Heart left ventricle (tissue), 16 donors: Measurements from ENCODE around the gene NSDHL. TPM values are rescaled to one million over a fixed set of nuclear protein-coding genes. Genes with fewer than 3 reads are reported as not detected.

Source experiments
- ATAC-seq, 4 donors: fragments of 200-7000 bp; cut with Tn5 transposase; one replicate each; pipeline ENCODE4 v1.9.1; 2020 to 2022; ENCODE audit warnings: moderate library complexity in 4 of 4, mild to moderate bottlenecking in 3 of 4, moderate number of reproducible peaks in 1 of 4
- DNase-seq, 5 donors: peaks; one replicate each; pipeline ENCODE4 v3.0.0-alpha.2; 2020
- H3K27ac ChIP-seq, 12 donors: fragments of 200-600 bp; sonication (generic) in 4 of 12; one replicate each; pipeline versions ENCODE4 v1.5.0 to v1.8.0; 2016 to 2022; ENCODE audit warnings: mild to moderate bottlenecking in 2 of 12
- H3K27me3 ChIP-seq, 9 donors: fragments of 200-600 bp; sonication (generic) in 2 of 9; one replicate each; pipeline versions ENCODE4 v1.5.1 to v1.8.0; 2016 to 2022; ENCODE audit warnings: mild to moderate bottlenecking in 3 of 9
- H3K36me3 ChIP-seq, 9 donors: fragments of 200-600 bp; sonication (generic) in 2 of 9; one replicate each; pipeline versions ENCODE4 v1.5.0 to v1.8.0; 2018 to 2022; ENCODE audit warnings: mild to moderate bottlenecking in 2 of 9
- H3K4me1 ChIP-seq, 12 donors: fragments of 200-600 bp; sonication (generic) in 4 of 12; one replicate each; pipeline versions ENCODE4 v1.5.0 to v1.8.0; 2016 to 2022; ENCODE audit warnings: mild to moderate bottlenecking in 3 of 12
- H3K4me3 ChIP-seq, 12 donors: fragments of 200-600 bp; sonication (generic) in 4 of 12; one replicate each; pipeline versions ENCODE4 v1.5.0 to v1.8.0; 2017 to 2022; ENCODE audit warnings: mild to moderate bottlenecking in 9 of 12, moderate library complexity in 4 of 12
- H3K9me3 ChIP-seq, 12 donors: fragments of 200-600 bp; sonication (generic) in 4 of 12; one replicate each; pipeline versions ENCODE4 v1.5.0 to v1.8.0; 2016 to 2022; ENCODE audit warnings: mild to moderate bottlenecking in 1 of 12
- POLR2A ChIP-seq, 2 donors: fragments of 450-650 bp; IDR thresholded peaks; one replicate each; pipeline ENCODE4 v1.6.1; 2017; ENCODE audit warnings: antibody characterized with exemption in 2 of 2, mild to moderate bottlenecking in 2 of 2, moderate library complexity in 2 of 2
- WGBS, 4 donors: extraction: QIAGEN DNeasy Blood & Tissue Kit in 2 of 4; methylation state at CpG; one replicate each; pipeline versions ENCODE4 v1.1.5 to v1.1.7; 2013 to 2018; 5-methylcytosine and 5-hydroxymethylcytosine counted together
- intact Hi-C, 10 donors: fragments of 100-400 bp; cut with DNase I; formaldehyde crosslinking; loops; one replicate each; pipeline versions ENCODE4 v1.11.1 to v1.14.2; 2022
- polyA plus RNA-seq, 2 donors: library from polyadenylated mRNA; stranded (reverse); fragments of 200-250 nt; gene quantifications; one replicate each; pipeline ENCODE4 v1.2.3, GENCODE V29; 2013
- total RNA-seq, 9 donors: library from RNA; depleted of rRNA in 2 of 9; stranded (reverse); fragments of >200 nt in 2 of 9; fragmentation: NEBNext Ultra II Directional in 3 of 9; extraction: Animal tissue kit (Norgen Biotek cat#: 25700) in 3 of 9; gene quantifications; one replicate each; pipeline versions ENCODE4 v1.1.0 to v1.2.4, GENCODE V29; 2016 to 2023
- TF ChIP-seq, protein P1 (sequence below), 12 donors: fragments of 200-600 bp; sonication (generic) in 4 of 12; IDR thresholded peaks; one replicate each; pipeline versions ENCODE4 v1.5.0 to v1.8.0; 2018 to 2022; ENCODE audit warnings: antibody characterized with exemption in 12 of 12, mild to moderate bottlenecking in 5 of 12
- donor health status: ischemic (EF 13 %, LVEDD 7.1; RV severe dilation, severe dysfunction).
- donor health status: healthy with polysubstance abuse.
- donor health status: DM: no; HTN: yes; CAD: no.
- donor health status: DM: no; HTN: no; CAD: no.
- donor health status: ischemic (EF 25% LVEDD 6.9; RV normal size, moderate dysfunction).
- donor health status: ischemic (EF 25% LVEDD 5.7; RV mildly dilated, moderate dysfunction).
- donor health status: healthy.
- donor health status: DM: yes; HTN: yes; CAD: no.
- donor health status: ischemic (EF 35%, LVEDD 5.7; RV mildly dilated, moderate dysfunction).
- donor health status: nonischemic (EF 11% LVEDD 7.7; RV severe dilation, severe dysfunction).
- donor health status: DM: yes; HTN: yes; CAD: no.
- donor health status: PGD.
- donor health status: ischemic (EF 29% LVEDD 5.4; RV normal size, mild dysfunction).
- donor health status: nonischemic (EF 23%, LVEDD 6.1; RV moderate dilation, normal function).

NSDHL gene
- total and polyA plus RNA-seq, 11 donors: 10.8 to 44.6 (median 18.0) TPM

DNA sequence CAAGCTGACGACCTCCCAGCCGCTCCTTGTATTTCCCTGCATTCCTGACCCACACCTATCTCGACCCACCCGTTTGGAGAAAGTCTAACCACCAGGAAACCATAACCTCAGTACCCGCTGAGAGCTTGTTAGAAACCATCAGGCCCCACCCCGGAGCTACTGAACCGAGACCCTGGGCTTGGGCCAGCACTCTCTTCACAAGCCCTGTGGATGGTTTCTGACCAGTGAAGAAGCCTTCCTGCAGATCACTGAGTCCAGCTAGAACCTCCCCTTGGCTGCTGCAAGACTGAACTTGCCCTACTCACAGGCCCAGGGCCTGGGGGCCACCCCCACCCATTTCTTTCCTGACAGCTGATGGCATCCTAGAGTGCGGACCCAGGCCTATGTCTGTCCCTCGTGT is 40.4 kb downstream of the NSDHL start:
- WGBS, 4 donors: 74 to 90% (median 83%) methylated on average over 8 to 9 of the region's 9 CpGs
- ATAC-seq (peak in 1 of 4 donors; percentile 18), DNase-seq (no peak)
- Histone ChIP-seq H3K9me3 (no peaks in the 10 kb centered on the region), H3K27me3 (no peaks in the 10 kb centered on the region), H3K4me3 (no peak overlapping the region), H3K27ac (no peak overlapping the region), H3K36me3 (peaks cover 0 to 36% (median 19%) of the 10 kb centered on the region in 9 donors), H3K4me1 (no peaks in the 10 kb centered on the region)
- intact Hi-C loops: no loop called here
- TF ChIP-seq POLR2A (IDR thresholded peaks at IDR 0.05): no peak
- TF ChIP-seq, protein P1, sequence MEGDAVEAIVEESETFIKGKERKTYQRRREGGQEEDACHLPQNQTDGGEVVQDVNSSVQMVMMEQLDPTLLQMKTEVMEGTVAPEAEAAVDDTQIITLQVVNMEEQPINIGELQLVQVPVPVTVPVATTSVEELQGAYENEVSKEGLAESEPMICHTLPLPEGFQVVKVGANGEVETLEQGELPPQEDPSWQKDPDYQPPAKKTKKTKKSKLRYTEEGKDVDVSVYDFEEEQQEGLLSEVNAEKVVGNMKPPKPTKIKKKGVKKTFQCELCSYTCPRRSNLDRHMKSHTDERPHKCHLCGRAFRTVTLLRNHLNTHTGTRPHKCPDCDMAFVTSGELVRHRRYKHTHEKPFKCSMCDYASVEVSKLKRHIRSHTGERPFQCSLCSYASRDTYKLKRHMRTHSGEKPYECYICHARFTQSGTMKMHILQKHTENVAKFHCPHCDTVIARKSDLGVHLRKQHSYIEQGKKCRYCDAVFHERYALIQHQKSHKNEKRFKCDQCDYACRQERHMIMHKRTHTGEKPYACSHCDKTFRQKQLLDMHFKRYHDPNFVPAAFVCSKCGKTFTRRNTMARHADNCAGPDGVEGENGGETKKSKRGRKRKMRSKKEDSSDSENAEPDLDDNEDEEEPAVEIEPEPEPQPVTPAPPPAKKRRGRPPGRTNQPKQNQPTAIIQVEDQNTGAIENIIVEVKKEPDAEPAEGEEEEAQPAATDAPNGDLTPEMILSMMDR (IDR thresholded peaks at IDR 0.05): no peak

DNA sequence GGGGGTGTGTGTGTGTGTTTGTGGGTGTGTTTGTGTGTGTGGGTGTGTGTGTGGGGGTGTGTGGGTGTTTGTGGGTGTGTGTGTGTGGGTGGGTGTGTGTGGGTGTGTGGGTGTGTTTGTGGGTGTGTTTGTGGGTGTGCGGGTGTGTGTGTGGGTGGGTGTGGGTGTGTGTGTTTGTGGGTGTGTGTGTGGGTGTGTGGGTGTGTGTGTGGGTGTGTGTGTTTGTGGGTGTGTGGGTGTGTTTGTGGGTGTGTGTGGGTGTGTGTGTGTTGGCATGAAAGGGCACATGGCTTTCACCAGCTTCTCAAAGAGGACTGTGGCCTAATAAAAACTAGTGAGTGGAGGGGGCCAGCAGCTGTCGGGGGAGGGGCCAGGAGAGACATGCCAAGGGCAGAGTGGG is 41.7 kb downstream of the NSDHL start:
- H3K27me3 ChIP-seq: peaks cover 0 to 6% (median 0%) of the 10 kb centered on the region in 9 donors
- peaks cover 0 to 25% (median 15%) of the 10 kb centered on the region in 9 donors for H3K36me3 ChIP-seq
- H3K4me3 ChIP-seq: no peak overlapping the region
- 40 to 94% (median 50%) methylated on average over 1 to 2 of the region's 2 CpGs for WGBS, 4 donors
- H3K27ac ChIP-seq: no peak overlapping the region
- no peak for ATAC-seq
- intact Hi-C loops: no loop called here
- TF ChIP-seq, protein P1 (IDR thresholded peaks at IDR 0.05): no peak
- TF ChIP-seq POLR2A (IDR thresholded peaks at IDR 0.05): no peak
- DNase-seq: no peak
- no peaks in the 10 kb centered on the region for H3K9me3 ChIP-seq
- no peaks in the 10 kb centered on the region for H3K4me1 ChIP-seq

DNA sequence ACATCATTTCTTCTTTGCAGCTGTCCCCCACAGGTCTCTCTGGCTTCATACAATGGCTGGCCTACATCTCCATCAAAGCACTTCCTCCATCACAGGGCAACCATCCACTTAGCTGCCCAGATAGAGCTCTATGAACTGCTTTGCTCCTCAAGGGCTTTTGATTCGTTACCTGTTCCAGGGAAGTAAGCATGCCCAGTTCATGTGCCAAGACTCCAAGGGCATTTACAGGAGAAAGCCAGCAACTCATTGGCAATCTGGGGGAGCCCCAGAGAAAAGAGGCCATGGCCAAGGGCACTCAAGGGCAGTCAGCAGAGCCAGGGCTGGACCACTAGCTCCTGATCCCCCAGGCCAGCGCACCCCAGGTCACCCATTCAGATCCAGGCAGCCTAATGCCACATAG is 42.5 kb downstream of the NSDHL start:
- no peak for TF ChIP-seq POLR2A (IDR thresholded peaks at IDR 0.05)
- TF ChIP-seq, protein P1 (IDR thresholded peaks at IDR 0.05): no peak
- WGBS, 4 donors: 59 to 88% (median 74%) methylated on average over 1 to 2 of the region's 2 CpGs
- DNase-seq (no peak), ATAC-seq (no peak)
- H3K36me3 ChIP-seq: peaks cover 0 to 18% (median 13%) of the 10 kb centered on the region in 9 donors
- no peaks in the 10 kb centered on the region for H3K4me1 ChIP-seq
- no peaks in the 10 kb centered on the region for H3K9me3 ChIP-seq
- H3K4me3 ChIP-seq: no peak overlapping the region
- intact Hi-C loops: no loop called here
- H3K27ac ChIP-seq: no peak overlapping the region
- H3K27me3 ChIP-seq: peaks cover 0 to 6% (median 0%) of the 10 kb centered on the region in 9 donors

DNA sequence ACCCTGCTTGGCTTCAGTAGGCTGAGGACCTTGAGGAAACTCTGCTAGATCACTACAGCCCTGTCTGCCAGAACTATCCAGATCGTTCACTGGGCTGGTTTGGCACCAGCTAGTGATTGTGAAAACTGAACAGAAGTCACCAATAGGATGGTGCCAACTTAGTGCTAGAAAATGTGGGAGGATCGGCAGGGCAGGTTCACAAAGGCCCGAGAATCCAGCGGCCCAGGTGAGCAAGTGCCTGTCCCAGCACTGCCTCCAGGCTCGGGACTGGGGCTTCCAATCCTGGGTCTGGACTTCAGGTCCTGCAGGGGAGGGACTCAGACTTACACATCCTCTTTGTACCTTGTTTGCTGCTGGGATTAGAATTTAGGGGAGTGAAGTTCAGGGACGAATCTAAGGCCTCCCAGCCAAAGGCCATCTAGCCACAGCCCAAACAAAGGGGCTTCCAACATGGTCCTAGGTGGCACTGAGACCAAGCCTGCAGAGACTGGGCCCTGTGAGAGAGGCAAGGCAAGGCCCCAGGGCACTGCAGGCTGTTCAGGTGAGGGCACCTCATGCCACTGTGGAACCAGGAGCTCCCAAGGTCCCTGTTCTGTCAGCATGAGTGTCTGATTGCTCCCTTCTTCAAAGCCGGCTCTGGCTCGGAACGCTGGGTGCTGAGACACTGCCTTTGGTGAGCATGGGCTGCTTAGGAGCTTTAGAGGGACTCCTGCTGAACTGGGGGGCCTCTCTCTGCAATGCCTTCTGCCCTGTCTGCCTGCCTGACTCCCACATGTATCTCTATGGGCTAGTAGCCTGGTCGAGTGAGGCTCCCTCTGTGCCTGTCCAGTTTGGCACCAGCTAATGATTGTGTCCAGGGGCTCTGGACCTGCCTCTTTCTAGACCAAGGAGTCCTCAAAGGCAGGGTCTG is 46.3 kb downstream of the NSDHL start:
- TF ChIP-seq, protein P1 (IDR thresholded peaks at IDR 0.05): no peak
- no peak for TF ChIP-seq POLR2A (IDR thresholded peaks at IDR 0.05)

More for the DNA sequence above, 46.3 kb downstream of the NSDHL start:
- 77 to 92% (median 86%) methylated on average over 8 to 10 of the region's 10 CpGs for WGBS, 4 donors
- H3K4me3 ChIP-seq: no peak overlapping the region
- H3K4me1 ChIP-seq: no peaks in the 10 kb centered on the region
- intact Hi-C loops: no loop called here
- no peak for DNase-seq
- H3K9me3 ChIP-seq: no peaks in the 10 kb centered on the region
- no peaks in the 10 kb centered on the region for H3K36me3 ChIP-seq
- no peak for ATAC-seq
- H3K27me3 ChIP-seq: peaks cover 0 to 6% (median 0%) of the 10 kb centered on the region in 9 donors
- H3K27ac ChIP-seq: no peak overlapping the region
